Naive thymus-derived CD4-positive, alpha-beta T cell (primary cell): ENCODE data around the gene CSHL1. TPM values are rescaled to one million over a fixed set of nuclear protein-coding genes. Genes with fewer than 3 reads are reported as not detected.
"Not testable (repeated sequence)": the region's sequence is repeated elsewhere in the genome, so short reads cannot be mapped to it uniquely, and the experiment has no call there.

Experiments used
- ATAC-seq: fragments of 150-1000 bp; cut with Tn5 transposase; 2 replicates; pipeline ENCODE4 v1.10.0; 2021; ENCODE audit warnings: mild to moderate bottlenecking, moderate library complexity
- CTCF ChIA-PET: fragments of 350-600 bp; sonication (Branson Sonifier 250); formaldehyde crosslinking; loops from one replicate; lab custom pipeline; 2021; ENCODE audit warnings: antibody characterized with exemption; lab: Charles Lee
- POLR2A ChIA-PET: fragments of 350-600 bp; sonication (Branson Sonifier 250); formaldehyde crosslinking; loops from one replicate; lab custom pipeline; 2021; ENCODE audit warnings: antibody characterized with exemption, inconsistent platforms; lab: Charles Lee
- DNase-seq, 9 donors: peaks; one replicate each; pipeline versions ENCODE4 v3.0.0 to v3.0.0-alpha.2; 2020 to 2022; ENCODE audit warnings: mixed read lengths in 1 of 9
- H3K27ac ChIP-seq: one replicate; pipeline ENCODE4 v1.7.0; 2013; ENCODE audit warnings: mild to moderate bottlenecking, low read depth, low read length, moderate library complexity
- H3K27me3 ChIP-seq, 2 donors: one replicate each; pipeline ENCODE4 v1.7.0; 2013; ENCODE audit warnings: low read length in 2 of 2, mild to moderate bottlenecking in 2 of 2, moderate library complexity in 2 of 2; ENCODE audit not compliant: control insufficient read depth in 2 of 2, insufficient read depth in 2 of 2
- H3K36me3 ChIP-seq, 3 experiments: 1 replicate in 2 of 3; 2 replicates in 1 of 3; pipeline ENCODE4 v1.7.0; 2013; ENCODE audit warnings: low read length in 3 of 3, mild to moderate bottlenecking in 3 of 3, moderate library complexity in 1 of 3; ENCODE audit not compliant: insufficient read depth in 3 of 3, control insufficient read depth in 2 of 3
- H3K4me1 ChIP-seq, 2 donors: one replicate each; pipeline ENCODE4 v1.7.0; 2013; ENCODE audit warnings: low read length in 2 of 2, mild to moderate bottlenecking in 2 of 2, moderate library complexity in 1 of 2; ENCODE audit not compliant: control insufficient read depth in 2 of 2, insufficient read depth in 2 of 2
- H3K4me3 ChIP-seq: 2 replicates; pipeline ENCODE4 v1.7.0; 2013; ENCODE audit warnings: mild to moderate bottlenecking, low read length
- H3K9me3 ChIP-seq, 3 experiments: 1 replicate in 2 of 3; 2 replicates in 1 of 3; pipeline ENCODE4 v1.7.0; 2013; ENCODE audit warnings: low read length in 3 of 3; ENCODE audit not compliant: control insufficient read depth in 2 of 3
- H3K27ac Mint-ChIP-seq, 9 donors: one replicate each; pipeline ENCODE4 v1.8.0; 2020 to 2022; ENCODE audit warnings: mixed read lengths in 9 of 9, mild to moderate bottlenecking in 8 of 9, moderate library complexity in 5 of 9, inconsistent platforms in 2 of 9
- H3K27me3 Mint-ChIP-seq, 5 donors: one replicate each; pipeline ENCODE4 v1.8.0; 2021 to 2022; ENCODE audit warnings: mixed read lengths in 5 of 5, mild to moderate bottlenecking in 1 of 5
- H3K36me3 Mint-ChIP-seq, 5 donors: one replicate each; pipeline ENCODE4 v1.8.0; 2020 to 2022; ENCODE audit warnings: mixed read lengths in 5 of 5, mild to moderate bottlenecking in 3 of 5, inconsistent platforms in 1 of 5
- H3K4me1 Mint-ChIP-seq, 7 donors: one replicate each; pipeline ENCODE4 v1.8.0; 2020 to 2022; ENCODE audit warnings: mixed read lengths in 7 of 7, mild to moderate bottlenecking in 3 of 7, inconsistent platforms in 1 of 7
- H3K4me3 Mint-ChIP-seq, 10 donors: one replicate each; pipeline ENCODE4 v1.8.0; 2020 to 2022; ENCODE audit warnings: mild to moderate bottlenecking in 10 of 10, mixed read lengths in 10 of 10, moderate library complexity in 6 of 10, inconsistent platforms in 2 of 10
- H3K9me3 Mint-ChIP-seq, 11 donors: one replicate each; pipeline ENCODE4 v1.8.0; 2020 to 2022; ENCODE audit warnings: mixed read lengths in 11 of 11, mild to moderate bottlenecking in 4 of 11, inconsistent platforms in 1 of 11, moderate library complexity in 1 of 11
- intact Hi-C, 2 donors: fragments of 100-400 bp; cut with micrococcal nuclease; formaldehyde crosslinking; loops; one replicate each; pipeline ENCODE4 v1.15.1; 2023
- polyA plus RNA-seq, 2 donors: library from polyadenylated mRNA; unstranded; fragments of 300-500 nt; fragmentation: Illumina TruSeq; gene quantifications; one replicate each; pipeline ENCODE4 v1.2.3, GENCODE V29; 2021
- total RNA-seq, 6 experiments: library from RNA in 5 of 6; stranded (reverse) in 5 of 6; gene quantifications; 1 replicate in 5 of 6; 2 replicates in 1 of 6; pipeline ENCODE4 v1.2.3 and lab custom pipeline; 2021 to 2026

Gene CSHL1
- total and polyA plus RNA-seq, 7 experiments from 2014 or later: not detected

GRCh38 chr17:63901971-63902370 is 9.1 kb downstream of the CSHL1 start:
- H3K36me3 ChIP-seq, H3K27ac ChIP-seq, H3K4me1 ChIP-seq, DNase-seq, POLR2A ChIA-PET, intact Hi-C loops, ATAC-seq, H3K4me3 Mint-ChIP-seq, H3K4me3 ChIP-seq, H3K9me3 ChIP-seq, H3K36me3 Mint-ChIP-seq, H3K27ac Mint-ChIP-seq, H3K27me3 ChIP-seq, H3K9me3 Mint-ChIP-seq: not testable (repeated sequence)
- peaks cover 0 to 12% (median 3%) of the 10 kb centered on the region in 7 donors for H3K4me1 Mint-ChIP-seq
- CTCF ChIA-PET: interaction anchor here (0.6 to 1.7 kb wide), 7 partner anchors 10 to 732 kb away, joined by 3 to 5 read pairs (median 4); partner anchors contain the start of gene ICAM2
- peaks cover 0 to 31% (median 0%) of the 10 kb centered on the region in 5 donors for H3K27me3 Mint-ChIP-seq

- H3K9me3 ChIP-seq, H3K27me3 ChIP-seq, intact Hi-C loops, H3K9me3 Mint-ChIP-seq, H3K27ac Mint-ChIP-seq, H3K36me3 Mint-ChIP-seq, H3K27ac ChIP-seq, CTCF ChIA-PET, H3K4me1 ChIP-seq, H3K36me3 ChIP-seq, ATAC-seq, POLR2A ChIA-PET, H3K4me3 Mint-ChIP-seq, H3K4me3 ChIP-seq: not testable (repeated sequence)
- peak in 1 of 9 donors; percentile 37 for DNase-seq
- Mint-ChIP-seq H3K27me3 (peaks cover 0 to 27% (median 0%) of the 10 kb centered on the region in 5 donors), H3K4me1 (peaks cover 0 to 12% (median 3%) of the 10 kb centered on the region in 7 donors)
Observed at GRCh38 chr17:63898899-63899798, 11.9 kb downstream of the CSHL1 start.

GRCh38 chr17:63896524-63897354 is 14.3 kb downstream of the CSHL1 start, which contains the start of gene CSH1:
Gene CSH1, minus strand, starts transcription at chr17:63896574. Its CDS starts 63 bp downstream, at chr17:63896511.
- H3K4me3 ChIP-seq, H3K4me1 ChIP-seq, H3K27ac ChIP-seq, H3K36me3 Mint-ChIP-seq, ATAC-seq, H3K4me1 Mint-ChIP-seq, POLR2A ChIA-PET, DNase-seq, H3K4me3 Mint-ChIP-seq, H3K9me3 ChIP-seq, CTCF ChIA-PET, intact Hi-C loops, H3K9me3 Mint-ChIP-seq, H3K27me3 ChIP-seq, H3K36me3 ChIP-seq: not testable (repeated sequence)
- peaks cover 0 to 32% (median 0%) of the 10 kb centered on the region in 5 donors for H3K27me3 Mint-ChIP-seq
- peak within 1 kb of the TSS in 1 of 9 donors; percentile 51 for H3K27ac Mint-ChIP-seq

DNA sequence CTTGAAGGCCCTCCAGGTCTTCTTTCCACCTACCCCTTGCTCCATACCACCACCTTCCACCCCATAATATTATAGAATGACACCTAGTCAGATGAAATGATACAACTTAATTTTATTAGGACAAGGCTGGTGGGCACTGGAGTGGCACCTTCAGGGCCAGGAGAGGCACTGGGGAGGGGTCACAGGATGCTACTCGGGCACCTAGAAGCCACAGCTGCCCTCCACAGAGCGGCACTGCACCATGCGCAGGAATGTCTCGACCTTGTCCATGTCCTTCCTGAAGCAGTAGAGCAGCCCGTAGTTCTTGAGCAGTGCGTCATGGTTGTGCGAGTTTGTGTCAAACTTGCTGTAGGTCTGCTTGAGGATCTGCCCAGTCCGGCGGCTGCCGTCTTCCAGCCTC is 16.2 kb downstream of the CSHL1 start:
- H3K27me3 ChIP-seq, H3K4me3 ChIP-seq, H3K27ac ChIP-seq, H3K4me1 Mint-ChIP-seq, POLR2A ChIA-PET, H3K4me3 Mint-ChIP-seq, intact Hi-C loops, H3K36me3 ChIP-seq, ATAC-seq, CTCF ChIA-PET, H3K4me1 ChIP-seq, H3K36me3 Mint-ChIP-seq, H3K27ac Mint-ChIP-seq, H3K9me3 ChIP-seq, H3K9me3 Mint-ChIP-seq, DNase-seq: not testable (repeated sequence)
- H3K27me3 Mint-ChIP-seq: peaks cover 0 to 31% (median 0%) of the 10 kb centered on the region in 5 donors

GRCh38 chr17:63894021-63894420 is 17.0 kb downstream of the CSHL1 start:
- H3K36me3 ChIP-seq, H3K4me3 Mint-ChIP-seq, ATAC-seq, DNase-seq, H3K9me3 Mint-ChIP-seq, H3K4me3 ChIP-seq, H3K4me1 ChIP-seq, CTCF ChIA-PET, H3K27me3 ChIP-seq, intact Hi-C loops, POLR2A ChIA-PET, H3K27ac Mint-ChIP-seq, H3K4me1 Mint-ChIP-seq, H3K9me3 ChIP-seq, H3K27ac ChIP-seq, H3K36me3 Mint-ChIP-seq: not testable (repeated sequence)
- H3K27me3 Mint-ChIP-seq: peaks cover 0 to 32% (median 2%) of the 10 kb centered on the region in 5 donors

GRCh38 chr17:63892316-63893037 is 18.6 kb downstream of the CSHL1 start:
- H3K4me3 ChIP-seq, H3K4me3 Mint-ChIP-seq, ATAC-seq, H3K9me3 Mint-ChIP-seq, H3K36me3 Mint-ChIP-seq, H3K9me3 ChIP-seq, POLR2A ChIA-PET, H3K27me3 ChIP-seq, H3K36me3 ChIP-seq, H3K27ac ChIP-seq, CTCF ChIA-PET, H3K4me1 ChIP-seq, H3K27ac Mint-ChIP-seq, H3K4me1 Mint-ChIP-seq, intact Hi-C loops, DNase-seq: not testable (repeated sequence)
- peaks cover 0 to 42% (median 4%) of the 10 kb centered on the region in 5 donors for H3K27me3 Mint-ChIP-seq
